LoVo (cell line): ENCODE data around the gene PIK3C2G.
"Not testable (repeated sequence)": the region's sequence is repeated elsewhere in the genome, so short reads cannot be mapped to it uniquely, and the experiment has no call there.

Source experiments
- DNase-seq: peaks from one replicate; pipeline ENCODE4 v3.0.0-alpha.2; 2016; ENCODE audit warnings: low spot score

The PIK3C2G gene

DNA sequence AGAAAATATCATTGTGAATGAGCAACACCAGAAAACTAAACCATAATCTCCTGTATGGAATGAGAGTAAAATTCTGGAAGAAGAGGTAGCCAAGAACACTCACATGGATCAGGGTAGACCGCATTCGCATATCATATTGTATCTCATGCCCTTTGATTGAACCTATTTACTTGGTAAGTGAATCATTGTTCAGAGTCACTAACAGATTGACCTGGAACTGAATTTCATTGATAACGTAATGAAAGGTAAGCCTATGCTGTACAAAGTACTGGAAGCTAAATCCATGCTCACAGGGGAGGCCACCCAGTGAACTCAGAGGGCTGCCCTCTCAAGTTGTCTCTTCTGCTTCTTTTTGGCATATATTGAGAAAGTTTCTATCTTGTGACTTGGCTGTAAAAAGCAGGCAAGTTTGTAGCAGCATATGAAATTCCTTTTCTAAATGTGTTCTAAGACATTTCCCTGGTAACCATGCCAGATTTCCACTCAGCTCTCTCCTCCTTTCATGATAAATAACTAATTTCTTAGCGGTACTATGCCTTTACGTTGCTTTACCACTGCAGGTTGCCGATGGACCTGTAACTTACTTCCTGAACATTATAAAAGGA lies 385.1 kb downstream of the PIK3C2G start:
- DNase-seq = no peak

DNA sequence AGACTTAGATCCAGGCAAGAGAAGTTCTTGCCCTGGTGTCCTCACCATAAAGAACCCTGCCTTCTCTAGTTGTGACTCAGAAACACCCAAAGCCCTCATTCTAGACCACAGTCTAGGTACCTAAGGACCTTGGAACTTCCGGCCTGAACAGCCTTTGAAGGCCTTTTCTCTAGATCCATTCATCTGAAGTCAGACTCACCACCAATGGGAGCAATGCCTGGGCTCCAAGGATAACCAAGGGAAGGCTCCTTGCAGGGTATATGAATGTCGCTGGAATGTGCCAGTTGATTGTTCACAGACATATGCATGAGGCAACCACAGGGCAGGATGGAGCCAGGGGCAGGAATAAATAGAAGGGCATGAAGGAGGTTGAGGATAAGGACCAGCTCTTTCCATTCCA lies 390.2 kb downstream of the PIK3C2G start:
- no peak for DNase-seq

- DNase-seq = no peak
Observed at GRCh38 chr12:18652596-18652995, 391.3 kb downstream of the PIK3C2G start.

GRCh38 chr12:18653465-18653864 lies 392.1 kb downstream of the PIK3C2G start:
- no peak for DNase-seq

DNA sequence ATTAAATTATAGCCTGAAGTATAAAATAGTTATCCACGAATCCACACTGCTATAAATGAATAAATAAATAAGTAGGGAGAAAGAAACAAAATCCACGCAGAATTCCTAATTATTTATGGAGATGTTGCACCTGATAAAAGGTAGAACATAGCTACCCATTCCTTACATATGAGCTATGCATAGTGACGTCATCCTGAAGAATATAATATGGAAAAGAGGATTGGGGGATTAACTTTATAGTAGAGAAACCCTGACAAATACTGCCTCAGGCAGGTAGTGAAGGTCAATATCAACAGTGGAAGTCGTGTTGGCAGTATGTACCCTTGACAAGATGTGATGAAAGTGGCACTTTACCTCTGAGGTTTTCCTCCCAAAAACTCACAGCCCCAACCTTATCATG lies 394.0 kb downstream of the PIK3C2G start:
- DNase-seq = no peak

DNA sequence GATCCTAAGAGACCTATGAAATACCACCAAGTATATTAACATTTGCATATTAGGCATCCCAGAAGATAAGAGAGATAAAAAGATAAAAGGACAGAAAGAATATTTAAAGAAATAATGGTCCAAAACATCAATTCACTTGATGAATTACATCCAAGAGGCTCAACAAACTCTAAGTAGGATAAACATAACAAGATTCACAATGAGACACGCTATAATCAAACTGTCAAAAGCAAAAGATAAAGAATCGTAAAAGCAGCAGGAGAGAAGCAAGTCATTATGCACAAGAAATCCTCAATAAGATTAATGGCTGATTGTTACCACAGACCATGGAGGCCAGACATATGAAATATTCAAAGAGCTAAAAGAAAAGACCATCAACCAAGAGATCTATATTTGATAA lies 396.9 kb downstream of the PIK3C2G start:
- DNase-seq = no peak

DNA sequence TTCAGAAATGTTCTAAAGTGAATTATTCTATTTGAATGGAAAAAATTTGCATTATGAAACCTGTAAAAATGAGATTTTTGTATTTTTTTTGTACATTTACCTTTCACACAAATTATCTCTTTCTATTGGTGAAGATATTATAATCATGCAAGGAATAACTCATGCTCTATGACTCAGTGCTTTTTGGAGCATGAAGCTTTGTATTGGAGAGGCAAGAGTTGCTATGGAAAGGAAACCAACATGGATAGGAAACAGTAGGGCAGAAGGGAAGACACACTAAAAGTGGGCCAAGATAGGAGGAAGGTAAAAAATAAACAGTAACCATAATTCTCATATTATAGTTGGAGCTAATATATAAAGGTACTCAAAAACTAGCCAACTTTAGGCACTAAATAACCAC lies 397.5 kb downstream of the PIK3C2G start:
- no peak for DNase-seq

GRCh38 chr12:18676141-18676540 lies 414.8 kb downstream of the PIK3C2G start:
- DNase-seq = no peak

- no peak for DNase-seq
Observed at GRCh38 chr12:18676996-18677588, 415.8 kb downstream of the PIK3C2G start.

- DNase-seq = no peak
Observed at GRCh38 chr12:18681818-18682217, 420.5 kb downstream of the PIK3C2G start.

DNA sequence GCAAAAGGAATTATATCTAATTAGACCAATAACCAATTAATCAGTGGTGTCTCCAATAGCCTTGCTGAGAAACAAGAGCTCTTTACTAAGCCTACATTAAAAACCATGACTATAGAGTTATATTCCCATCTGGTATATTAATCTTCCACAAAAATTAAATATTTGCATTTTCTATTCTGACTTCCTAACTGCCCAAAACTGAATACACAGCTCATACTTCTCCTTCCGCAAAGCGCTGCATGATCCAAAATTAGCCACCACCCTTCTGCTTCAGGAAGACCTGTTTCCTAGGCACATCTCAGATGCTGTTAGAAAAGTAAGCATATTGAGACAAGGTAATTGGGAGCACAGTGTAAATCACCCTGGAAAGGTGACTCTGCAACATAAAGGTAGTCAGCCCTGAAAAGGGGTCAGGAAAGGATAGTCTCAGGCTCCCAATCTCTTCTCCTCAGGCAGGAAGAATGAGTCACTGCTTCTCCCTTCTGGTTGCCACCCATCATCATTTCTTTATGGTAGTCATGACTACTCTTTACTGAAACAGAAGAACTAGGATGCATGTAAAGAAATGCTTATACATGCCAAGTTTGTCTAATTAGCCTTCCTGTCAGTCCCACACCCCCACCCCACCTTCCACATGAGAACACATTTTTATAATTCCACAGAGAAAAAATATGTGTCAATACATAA lies 422.2 kb downstream of the PIK3C2G start:
- no peak for DNase-seq

DNA sequence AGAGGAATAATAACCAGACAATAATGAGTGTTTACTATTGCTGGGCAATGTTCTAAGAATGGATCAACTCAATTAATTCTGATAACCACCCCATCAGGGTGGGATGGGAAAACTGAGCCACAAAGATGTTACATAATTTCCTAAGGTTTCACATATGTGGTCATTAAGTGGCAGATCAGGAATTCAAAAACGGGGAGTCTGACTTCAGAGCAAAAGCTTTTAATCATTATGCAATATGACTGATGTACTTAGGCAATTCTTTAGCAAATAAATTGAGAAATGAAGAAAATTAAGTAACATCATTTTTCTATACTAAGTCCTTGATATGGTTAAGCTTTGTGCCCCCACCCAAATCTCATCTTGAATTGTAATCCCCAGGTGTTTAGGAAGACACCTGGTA lies 423.1 kb downstream of the PIK3C2G start:
- no peak for DNase-seq

DNA sequence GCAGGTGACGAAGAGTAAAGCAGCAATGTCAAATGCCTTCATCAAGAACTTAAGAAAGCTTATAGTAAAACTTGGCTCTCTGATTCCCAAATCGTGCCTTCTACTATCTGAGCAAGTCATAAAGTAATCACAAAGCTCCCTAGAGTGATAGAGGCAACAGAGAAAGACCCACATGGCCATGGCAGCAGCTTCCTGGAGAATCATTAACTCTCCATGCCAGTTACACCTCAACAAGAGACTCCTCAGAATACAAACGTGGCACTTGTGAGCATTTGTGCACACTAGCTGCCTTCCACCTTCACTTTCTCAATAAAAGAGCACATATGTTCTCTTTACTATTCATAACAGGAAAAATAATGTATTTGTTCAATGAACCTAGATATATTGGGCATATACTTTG lies 428.5 kb downstream of the PIK3C2G start:
- no peak for DNase-seq

- DNase-seq = peak; percentile 38
Observed at GRCh38 chr12:18690653-18691052, 429.3 kb downstream of the PIK3C2G start.

DNA sequence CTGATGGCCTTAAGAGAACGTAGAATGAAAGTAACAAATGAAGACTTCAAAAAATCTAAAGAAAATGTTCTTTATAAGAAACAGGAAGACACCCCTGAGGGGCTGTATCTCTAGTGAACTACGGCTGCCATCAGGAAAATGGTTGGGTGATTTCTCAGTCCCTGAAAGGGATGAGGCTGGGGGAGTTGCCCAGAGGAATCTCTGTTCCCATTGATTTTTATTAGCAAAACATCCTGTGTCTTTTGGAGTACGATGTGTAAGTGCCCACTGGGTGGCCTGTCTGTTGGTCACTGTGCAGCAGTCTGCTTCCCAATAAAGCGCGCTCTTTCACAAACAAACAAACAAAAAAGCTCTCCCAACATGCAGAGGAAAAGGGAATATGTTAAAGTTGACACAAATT lies 432.7 kb downstream of the PIK3C2G start:
- DNase-seq = not testable (repeated sequence)

- DNase-seq = no peak
Observed at GRCh38 chr12:18696971-18697602, 435.8 kb downstream of the PIK3C2G start.
